HCT116 (cell line): ENCODE data around the gene FRK. TPM values are rescaled to one million over a fixed set of nuclear protein-coding genes. Genes with fewer than 3 reads are reported as not detected.

ENCODE experiments used
- ATAC-seq: fragments of 200-7000 bp; cut with Tn5 transposase; 2 replicates; pipeline ENCODE4 v1.9.1; 2020; ENCODE audit warnings: mild to moderate bottlenecking, moderate library complexity
- BruUV-seq: library from RNA; stranded (reverse); fragments of 400-500 nt; replicated peaks from 2 replicates; lab custom pipeline; 2021; lab: Mats Ljungman, UMichigan
- CTCF ChIA-PET: fragments of 300-600 bp; sonication (Branson Sonifier 250); formaldehyde crosslinking; loops from one replicate; lab custom pipeline; 2021; ENCODE audit warnings: antibody characterized with exemption; lab: Charles Lee
- POLR2A ChIA-PET: fragments of 300-600, 350-600 bp; sonication (Branson Sonifier 250); formaldehyde crosslinking; loops from one replicate; lab custom pipeline; 2021; ENCODE audit warnings: antibody characterized with exemption; lab: Charles Lee
- RAD21 ChIA-PET, 2 experiments: fragments of 300-600 bp; sonication (Branson Sonifier 250); formaldehyde crosslinking; loops; one replicate each; lab custom pipeline; 2023; ENCODE audit warnings: low total read pairs in 2 of 2; ENCODE audit not compliant: uncharacterized antibody in 2 of 2, unreplicated experiment in 2 of 2, low non-redundant PET in 1 of 2; lab: Charles Lee
- DNase-seq: peaks from one replicate; pipeline ENCODE4 v3.0.0-alpha.2; 2010; ENCODE audit warnings: low read depth, low spot score
- H2AFZ ChIP-seq: fragments of 200-600 bp; shearing (Covaris generic), sonication (generic); 2 replicates; pipeline ENCODE4 v1.6.1; 2017; ENCODE audit warnings: low read depth, mixed run types, mixed read lengths, antibody characterized with exemption, low read length; ENCODE audit not compliant: poor library complexity, severe bottlenecking
- H3K27ac ChIP-seq: 2 replicates; pipeline ENCODE4 v1.5.1; 2012; ENCODE audit warnings: low read depth, low read length
- H3K27me3 ChIP-seq: fragments of 200-600 bp; sonication (generic); 2 replicates; pipeline ENCODE4 v1.6.1; 2016; ENCODE audit warnings: mixed run types, low read length, mixed read lengths; ENCODE audit not compliant: insufficient read depth
- H3K36me3 ChIP-seq, 2 experiments: fragments of 200-500 bp in 1 of 2; fragments of 200-600 bp in 1 of 2; sonication (Bioruptor generic) in 1 of 2; sonication (generic) in 1 of 2; 2 replicates each; pipeline versions ENCODE4 v1.5.1 to v1.6.1; 2014 to 2016; ENCODE audit warnings: low read length in 2 of 2, inconsistent platforms in 1 of 2, mixed read lengths in 1 of 2, mixed run types in 1 of 2; ENCODE audit not compliant: insufficient read depth in 2 of 2, control insufficient read depth in 1 of 2
- H3K4me1 ChIP-seq, 2 experiments: fragments of 200-600 bp in 1 of 2; sonication (generic) in 1 of 2; 2 replicates each; pipeline versions ENCODE4 v1.5.1 to v1.6.1; 2012 to 2017; ENCODE audit warnings: low read length in 2 of 2, inconsistent platforms in 1 of 2, mild to moderate bottlenecking in 1 of 2, mixed read lengths in 1 of 2, mixed run types in 1 of 2, moderate library complexity in 1 of 2; ENCODE audit not compliant: insufficient read depth in 2 of 2, control insufficient read depth in 1 of 2
- H3K4me2 ChIP-seq: fragments of 200-600 bp; sonication (generic); 2 replicates; pipeline ENCODE4 v1.6.1; 2017; ENCODE audit warnings: mixed run types, low read length, mixed read lengths
- H3K4me3 ChIP-seq, 2 experiments: fragments of 200-600 bp in 1 of 2; sonication (generic) in 1 of 2; replicated peaks in 1 of 2; 2 replicates each; pipeline ENCODE4 v1.5.1; 2011 to 2016; ENCODE audit warnings: low read length in 2 of 2, control low read depth in 1 of 2, low read depth in 1 of 2, mild to moderate bottlenecking in 1 of 2, mixed read lengths in 1 of 2, mixed run types in 1 of 2
- H3K79me2 ChIP-seq: fragments of 200-600 bp; sonication (generic); 2 replicates; pipeline ENCODE4 v1.6.1; 2017; ENCODE audit warnings: mild to moderate bottlenecking, mixed run types, low read length, moderate library complexity, mixed read lengths; ENCODE audit not compliant: insufficient read depth
- H3K9ac ChIP-seq: fragments of 200-600 bp; sonication (generic); 2 replicates; pipeline ENCODE4 v1.6.1; 2016; ENCODE audit warnings: low read length, mixed read lengths
- H3K9me2 ChIP-seq: fragments of 200-600 bp; sonication (generic), shearing (Covaris generic); 2 replicates; pipeline ENCODE4 v1.6.1; 2017; ENCODE audit warnings: mixed run types, mild to moderate bottlenecking, moderate library complexity; ENCODE audit not compliant: insufficient read depth
- H3K9me3 ChIP-seq, 2 experiments: fragments of 200-500 bp in 1 of 2; fragments of 200-600 bp in 1 of 2; sonication (Bioruptor generic) in 1 of 2; sonication (generic) in 1 of 2; 2 replicates each; pipeline ENCODE4 v1.6.1; 2014 to 2017; ENCODE audit warnings: low read length in 2 of 2, mixed read lengths in 2 of 2, inconsistent platforms in 1 of 2, low read depth in 1 of 2, mild to moderate bottlenecking in 1 of 2, mixed run types in 1 of 2, moderate library complexity in 1 of 2; ENCODE audit not compliant: control insufficient read depth in 1 of 2, insufficient read depth in 1 of 2
- H4K20me1 ChIP-seq: fragments of 200-600 bp; sonication (generic), shearing (Covaris generic); 2 replicates; pipeline ENCODE4 v1.6.1; 2017; ENCODE audit warnings: mixed run types, mild to moderate bottlenecking, moderate library complexity; ENCODE audit not compliant: insufficient read depth
- CEBPB ChIP-seq: IDR thresholded peaks from 2 replicates; pipeline ENCODE4 v1.6.1; 2012; ENCODE audit warnings: low read depth
- EGR1 ChIP-seq: IDR thresholded peaks from 2 replicates; pipeline ENCODE4 v1.6.1; 2012; ENCODE audit warnings: low read depth
- EZH2 ChIP-seq: fragments of 200-600 bp; sonication (generic); IDR thresholded peaks from 2 replicates; pipeline ENCODE4 v1.6.1; 2017; ENCODE audit warnings: antibody characterized with exemption, mixed run types
- EZH2phosphoT487 ChIP-seq: fragments of 200-600 bp; IDR thresholded peaks from 2 replicates; pipeline ENCODE4 v1.6.1; 2018; ENCODE audit warnings: antibody characterized with exemption, borderline replicate concordance
- FOSL1 ChIP-seq: IDR thresholded peaks from 2 replicates; pipeline ENCODE4 v1.6.1; 2012; ENCODE audit warnings: low read depth
- POLR2AphosphoS5 ChIP-seq: IDR thresholded peaks from 2 replicates; pipeline ENCODE4 v1.6.1; 2011; ENCODE audit warnings: mild to moderate bottlenecking, low read depth, low read length, moderate library complexity
- RAD21 ChIP-seq: IDR thresholded peaks from 2 replicates; pipeline ENCODE4 v1.6.1; 2012; ENCODE audit warnings: low read depth, mild to moderate bottlenecking
- SIN3A ChIP-seq: IDR thresholded peaks from 2 replicates; pipeline ENCODE4 v1.6.1; 2012; ENCODE audit warnings: low read depth
- SRF ChIP-seq: IDR thresholded peaks from 2 replicates; pipeline ENCODE4 v1.6.1; 2012; ENCODE audit warnings: low read depth
- TCF7L2 ChIP-seq: IDR thresholded peaks from 2 replicates; pipeline ENCODE4 v1.7.0; 2011; ENCODE audit warnings: borderline replicate concordance, inconsistent platforms; ENCODE audit not compliant: insufficient read depth, insufficient read length; ENCODE audit errors: extremely low read depth
- YY1 ChIP-seq: IDR thresholded peaks from 2 replicates; pipeline ENCODE4 v1.6.1; 2011; ENCODE audit warnings: low read length, low read depth, moderate library complexity, mild to moderate bottlenecking; ENCODE audit not compliant: insufficient replicate concordance; ENCODE audit errors: extremely low read depth
- ZFX ChIP-seq: fragments of 450-650 bp; IDR thresholded peaks from 2 replicates; pipeline ENCODE4 v1.6.1; 2017
- intact Hi-C: fragments of 100-400 bp; cut with micrococcal nuclease; formaldehyde crosslinking; loops from 2 replicates; pipeline ENCODE4 v1.10.0; 2022
- total RNA-seq: library from RNA; stranded (reverse); gene quantifications from one replicate; pipeline ENCODE4 v1.2.1, GENCODE V29; 2021; ENCODE audit not compliant: unreplicated experiment
- TF ChIP-seq, protein P1 (sequence below): IDR thresholded peaks from 2 replicates; pipeline ENCODE4 v1.6.1; 2012; ENCODE audit warnings: low read depth
- TF ChIP-seq, protein P2 (sequence below): IDR thresholded peaks from 2 replicates; pipeline ENCODE4 v1.6.1; 2012

FRK gene
- total RNA-seq, 1 experiment from 2014 or later: 3.7 TPM

DNA sequence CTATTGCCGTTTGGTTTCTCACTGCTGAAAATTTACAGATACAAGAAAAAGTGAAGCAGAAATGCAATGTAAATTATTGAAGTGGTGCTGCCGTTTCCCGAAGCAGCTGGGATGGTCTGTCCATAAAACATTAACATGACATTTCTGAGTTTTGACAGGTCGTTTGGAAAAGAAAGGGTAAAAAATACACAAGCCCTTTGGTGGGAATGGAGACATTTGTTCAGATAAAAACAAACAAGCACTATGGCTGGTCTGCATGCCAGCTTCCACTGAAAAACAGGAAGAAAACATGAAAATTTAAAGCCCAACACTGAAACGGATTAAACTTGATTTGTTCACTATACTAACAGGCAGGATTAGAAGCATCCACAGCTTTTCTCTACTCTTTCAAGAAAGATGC lies 155.2 kb downstream of the FRK start:
- ATAC-seq (no peak), DNase-seq (no peak)
- ChIA-PET POLR2A (interaction anchor here (0.7 kb wide), 1 partner anchor 132 kb away, joined by 3 read pairs; no protein-coding TSS in a partner anchor), RAD21 (no interaction called here), CTCF (no interaction called here)
- TF ChIP-seq FOSL1 (no peak), RAD21 (no peak), YY1 (no peak), SIN3A (no peak), ZFX (no peak), EGR1 (no peak), TCF7L2 (no peak), SRF (no peak), POLR2AphosphoS5 (no peak), EZH2 (no peak), EZH2phosphoT487 (no peak), CEBPB (no peak)
- TF ChIP-seq, protein P1, sequence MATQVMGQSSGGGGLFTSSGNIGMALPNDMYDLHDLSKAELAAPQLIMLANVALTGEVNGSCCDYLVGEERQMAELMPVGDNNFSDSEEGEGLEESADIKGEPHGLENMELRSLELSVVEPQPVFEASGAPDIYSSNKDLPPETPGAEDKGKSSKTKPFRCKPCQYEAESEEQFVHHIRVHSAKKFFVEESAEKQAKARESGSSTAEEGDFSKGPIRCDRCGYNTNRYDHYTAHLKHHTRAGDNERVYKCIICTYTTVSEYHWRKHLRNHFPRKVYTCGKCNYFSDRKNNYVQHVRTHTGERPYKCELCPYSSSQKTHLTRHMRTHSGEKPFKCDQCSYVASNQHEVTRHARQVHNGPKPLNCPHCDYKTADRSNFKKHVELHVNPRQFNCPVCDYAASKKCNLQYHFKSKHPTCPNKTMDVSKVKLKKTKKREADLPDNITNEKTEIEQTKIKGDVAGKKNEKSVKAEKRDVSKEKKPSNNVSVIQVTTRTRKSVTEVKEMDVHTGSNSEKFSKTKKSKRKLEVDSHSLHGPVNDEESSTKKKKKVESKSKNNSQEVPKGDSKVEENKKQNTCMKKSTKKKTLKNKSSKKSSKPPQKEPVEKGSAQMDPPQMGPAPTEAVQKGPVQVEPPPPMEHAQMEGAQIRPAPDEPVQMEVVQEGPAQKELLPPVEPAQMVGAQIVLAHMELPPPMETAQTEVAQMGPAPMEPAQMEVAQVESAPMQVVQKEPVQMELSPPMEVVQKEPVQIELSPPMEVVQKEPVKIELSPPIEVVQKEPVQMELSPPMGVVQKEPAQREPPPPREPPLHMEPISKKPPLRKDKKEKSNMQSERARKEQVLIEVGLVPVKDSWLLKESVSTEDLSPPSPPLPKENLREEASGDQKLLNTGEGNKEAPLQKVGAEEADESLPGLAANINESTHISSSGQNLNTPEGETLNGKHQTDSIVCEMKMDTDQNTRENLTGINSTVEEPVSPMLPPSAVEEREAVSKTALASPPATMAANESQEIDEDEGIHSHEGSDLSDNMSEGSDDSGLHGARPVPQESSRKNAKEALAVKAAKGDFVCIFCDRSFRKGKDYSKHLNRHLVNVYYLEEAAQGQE: no peak
- TF ChIP-seq, protein P2, sequence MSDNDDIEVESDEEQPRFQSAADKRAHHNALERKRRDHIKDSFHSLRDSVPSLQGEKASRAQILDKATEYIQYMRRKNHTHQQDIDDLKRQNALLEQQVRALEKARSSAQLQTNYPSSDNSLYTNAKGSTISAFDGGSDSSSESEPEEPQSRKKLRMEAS: no peak
- Histone ChIP-seq H3K9ac (no peak overlapping the region), H3K4me2 (no peak overlapping the region), H3K36me3 (no peaks in the 10 kb centered on the region), H3K27me3 (0 out of 2 replicates have a peak, but pooled peaks cover 3% of the 10 kb centered on the region), H4K20me1 (no peaks in the 10 kb centered on the region), H3K4me3 (no peak overlapping the region), H3K4me1 (no peaks in the 10 kb centered on the region), H3K79me2 (no peaks in the 10 kb centered on the region), H2AFZ (no peak overlapping the region), H3K9me2 (no peaks in the 10 kb centered on the region), H3K9me3 (no peaks in the 10 kb centered on the region), H3K27ac (no peak overlapping the region)
- no TSS peak for BruUV-seq
- intact Hi-C loops: no loop called here
